HG03439 (cell line): Measurements from ENCODE around the gene BCAS3.
"Not testable (repeated sequence)": the region's sequence is repeated elsewhere in the genome, so short reads cannot be mapped to it uniquely, and the experiment has no call there.

Experiments used
- ATAC-seq: cut with Tn5 transposase; IDR thresholded peaks from one replicate; pipeline ENCODE4 v1.9.1; 2021; ENCODE audit warnings: mild to moderate bottlenecking, moderate library complexity; ENCODE audit not compliant: unreplicated experiment

Gene BCAS3

DNA sequence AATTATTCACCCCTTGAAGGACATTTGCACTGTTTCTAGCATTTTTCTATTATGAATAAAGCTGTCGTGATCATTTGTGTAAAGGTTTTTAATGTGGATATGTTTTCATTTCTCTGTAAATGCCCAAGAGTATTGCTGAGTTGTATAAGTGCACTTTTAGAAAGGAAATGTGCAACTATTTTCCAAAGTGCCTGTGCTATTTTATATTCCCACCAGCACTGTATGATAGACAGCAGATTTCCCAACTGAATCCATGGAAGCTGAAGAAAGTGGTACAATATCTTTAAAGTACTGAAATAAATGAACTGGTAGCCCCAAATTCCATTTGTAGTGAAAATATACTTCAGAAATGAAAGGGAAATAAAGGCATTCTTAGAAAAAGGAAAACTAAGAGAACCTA lies 238.4 kb downstream of the BCAS3 start:
- ATAC-seq, result no peak

DNA sequence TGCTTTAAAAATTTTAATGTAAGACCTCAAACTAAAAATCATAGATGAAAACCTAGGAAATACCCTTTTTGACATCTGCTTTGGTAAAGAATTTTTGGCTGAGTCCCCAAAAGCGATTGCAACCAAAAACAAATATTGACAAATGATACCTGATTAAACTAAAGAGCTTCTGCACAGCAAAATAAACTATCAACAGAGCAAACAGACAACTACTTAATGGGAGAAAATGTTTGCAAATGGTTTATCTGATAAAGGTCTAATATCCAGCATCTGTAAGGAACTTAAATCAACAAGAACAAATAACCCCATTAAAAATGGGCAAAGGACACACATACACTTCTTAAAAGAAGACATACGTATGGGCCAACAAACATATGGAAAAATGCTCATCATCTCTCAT lies 242.5 kb downstream of the BCAS3 start:
- no peak for ATAC-seq

DNA sequence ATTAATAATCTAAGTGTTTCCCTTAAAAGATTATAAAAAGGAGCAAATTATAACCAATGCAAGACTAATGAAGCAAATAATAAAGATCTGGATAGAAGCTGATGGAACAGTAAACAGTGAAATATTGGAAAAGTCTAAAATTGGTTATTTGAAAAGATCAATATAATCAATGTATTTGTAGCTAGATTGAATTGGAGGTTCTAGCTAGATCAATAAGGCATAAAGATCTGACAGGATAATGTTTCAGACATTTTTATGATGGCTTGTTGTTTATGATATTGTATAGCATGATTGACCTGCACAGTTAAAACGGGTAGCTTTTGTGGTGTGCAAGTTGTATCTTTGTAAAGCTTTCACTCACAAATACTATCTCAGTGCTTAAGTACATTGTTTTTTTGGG lies 245.3 kb downstream of the BCAS3 start:
- no peak for ATAC-seq

GRCh38 chr17:60926466-60927183 lies 249.0 kb downstream of the BCAS3 start:
- ATAC-seq, result no peak

DNA sequence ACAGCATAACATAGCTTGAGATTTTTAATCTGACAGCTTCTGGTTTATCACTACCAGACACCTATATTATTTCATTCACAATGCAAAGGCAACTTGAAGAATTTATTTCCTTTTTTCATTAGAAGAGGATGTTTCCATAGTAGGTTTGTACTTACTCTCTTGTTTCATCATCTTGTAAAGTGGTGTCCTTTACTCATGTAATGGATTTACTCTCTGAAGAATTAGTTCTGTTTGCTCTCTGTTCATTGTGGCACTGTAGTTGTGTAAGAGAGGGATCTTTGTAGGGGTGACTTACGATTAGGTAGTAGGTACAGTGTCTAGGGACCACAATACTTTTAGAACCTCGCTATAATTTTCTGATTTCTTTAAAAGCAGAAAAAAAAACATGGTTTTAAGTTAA lies 256.1 kb downstream of the BCAS3 start:
- ATAC-seq, result no peak

- no peak for ATAC-seq
These were observed 257.1 kb downstream of the BCAS3 start for GRCh38 chr17:60934723-60935122.

DNA sequence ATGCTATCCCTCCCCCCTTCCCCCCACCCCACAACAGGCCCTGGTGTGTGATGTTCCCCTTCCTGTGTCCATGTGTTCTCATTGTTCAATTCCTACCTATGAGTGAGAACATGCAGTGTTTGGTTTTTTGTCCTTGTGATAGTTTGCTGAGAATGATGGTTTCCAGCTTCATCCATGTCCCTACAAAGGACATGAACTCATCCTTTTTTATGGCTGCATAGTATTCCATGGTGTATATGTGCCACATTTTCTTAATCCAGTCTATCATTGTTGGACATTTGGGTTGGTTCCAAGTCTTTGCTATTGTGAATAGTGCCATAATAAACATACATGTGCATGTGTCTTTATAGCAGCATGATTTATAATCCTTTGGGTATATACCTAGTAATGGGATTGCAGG lies 258.3 kb downstream of the BCAS3 start:
- not testable (repeated sequence) for ATAC-seq

- ATAC-seq, result no peak
These were observed 261.7 kb downstream of the BCAS3 start for GRCh38 chr17:60939318-60939717.

GRCh38 chr17:60941028-60941427 lies 263.4 kb downstream of the BCAS3 start:
- no peak for ATAC-seq

DNA sequence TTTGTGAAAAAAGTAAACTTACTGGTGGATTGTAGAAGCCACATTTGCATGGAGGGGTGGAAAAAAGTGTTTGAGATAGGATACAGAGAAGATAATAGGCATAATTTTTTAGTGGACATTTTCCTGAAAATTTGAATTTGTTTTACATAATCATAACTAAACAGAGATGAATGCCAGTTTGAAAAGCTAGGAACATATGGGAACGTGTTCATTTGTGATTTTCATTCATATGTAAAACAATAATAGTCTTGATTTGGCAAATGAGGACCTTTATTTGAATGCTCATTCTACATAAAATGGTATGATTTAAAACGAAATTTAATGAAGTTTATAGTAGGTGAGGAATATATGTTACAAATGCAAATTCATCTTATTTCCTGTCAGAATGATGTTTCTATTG lies 263.9 kb downstream of the BCAS3 start:
- ATAC-seq, result no peak

GRCh38 chr17:60944751-60945150 lies 267.1 kb downstream of the BCAS3 start:
- no peak for ATAC-seq

DNA sequence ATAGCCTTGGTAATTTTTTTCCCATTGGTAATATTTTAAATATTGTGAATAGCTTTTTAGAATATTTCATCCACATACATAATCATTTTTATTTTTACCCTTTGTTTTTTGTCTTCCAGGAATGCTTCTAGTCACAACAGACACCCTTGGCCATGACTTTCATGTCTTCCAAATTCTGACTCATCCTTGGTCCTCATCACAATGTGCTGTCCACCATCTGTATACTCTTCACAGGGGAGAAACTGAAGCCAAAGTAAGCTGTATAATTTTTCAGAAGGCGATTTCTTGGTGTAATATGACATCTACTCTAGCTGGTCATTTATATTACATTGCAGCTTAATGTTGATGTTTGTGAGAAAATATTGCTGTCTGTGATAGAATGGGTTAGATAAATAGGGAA lies 269.4 kb downstream of the BCAS3 start:
- ATAC-seq, result no peak

DNA sequence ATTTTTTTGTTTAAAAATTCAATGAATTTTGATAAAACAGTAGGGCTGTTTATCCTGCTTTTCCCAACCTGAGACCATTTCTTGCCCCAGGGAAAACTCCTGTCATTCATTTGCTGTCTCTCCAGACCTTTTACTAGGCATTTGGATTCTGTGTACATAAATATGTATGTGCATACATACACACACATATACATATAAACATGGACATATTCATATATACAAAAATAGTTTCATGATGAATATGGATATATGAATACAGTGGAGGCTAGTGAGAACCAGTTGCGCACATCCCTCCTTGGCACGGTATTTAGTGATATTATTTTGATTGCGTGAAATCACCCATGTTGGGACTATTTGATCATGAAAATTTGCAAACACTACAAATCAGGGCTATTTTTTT lies 269.9 kb downstream of the BCAS3 start:
- ATAC-seq, result no peak

DNA sequence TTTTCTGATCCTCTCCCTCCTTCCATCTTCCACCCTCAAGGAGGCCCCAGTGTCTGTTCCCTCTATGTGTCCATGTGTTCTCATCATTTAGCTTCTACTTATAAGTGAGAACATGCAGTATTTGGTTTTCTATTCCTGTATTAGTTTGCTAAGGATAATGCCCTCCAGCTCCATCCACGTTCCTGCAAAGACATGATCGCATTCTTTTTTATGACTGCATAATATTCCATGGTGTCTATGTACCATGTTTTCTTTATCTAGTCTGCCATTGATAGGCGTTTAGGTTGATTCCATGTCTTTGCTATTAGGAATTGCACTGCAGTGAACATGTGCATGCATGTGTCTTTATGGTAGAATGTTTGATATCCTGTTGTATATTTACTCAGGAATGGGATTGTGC lies 275.1 kb downstream of the BCAS3 start:
- ATAC-seq, result no peak

GRCh38 chr17:60959011-60959410 lies 281.4 kb downstream of the BCAS3 start:
- ATAC-seq, result no peak

DNA sequence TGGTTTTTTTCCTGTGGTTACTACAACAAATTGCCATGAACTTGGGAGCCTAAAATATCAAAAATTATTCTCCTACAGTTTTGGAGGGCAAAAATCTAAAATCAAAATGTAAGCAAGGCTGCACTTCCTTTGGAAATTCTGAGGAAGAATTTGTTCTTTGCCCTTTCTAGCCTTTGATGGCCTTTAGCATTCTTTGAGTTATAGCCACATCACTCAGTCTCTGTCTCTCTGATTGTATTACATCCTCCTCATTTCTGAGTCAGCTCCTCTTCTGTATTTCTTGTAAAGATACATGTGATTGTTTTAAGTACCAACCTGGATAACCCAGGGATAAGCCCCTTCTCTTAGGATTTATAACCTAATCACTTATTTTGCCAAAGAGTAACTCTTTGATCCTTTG lies 282.0 kb downstream of the BCAS3 start:
- no peak for ATAC-seq

GRCh38 chr17:60960398-60961065 lies 282.9 kb downstream of the BCAS3 start:
- ATAC-seq, result no peak

DNA sequence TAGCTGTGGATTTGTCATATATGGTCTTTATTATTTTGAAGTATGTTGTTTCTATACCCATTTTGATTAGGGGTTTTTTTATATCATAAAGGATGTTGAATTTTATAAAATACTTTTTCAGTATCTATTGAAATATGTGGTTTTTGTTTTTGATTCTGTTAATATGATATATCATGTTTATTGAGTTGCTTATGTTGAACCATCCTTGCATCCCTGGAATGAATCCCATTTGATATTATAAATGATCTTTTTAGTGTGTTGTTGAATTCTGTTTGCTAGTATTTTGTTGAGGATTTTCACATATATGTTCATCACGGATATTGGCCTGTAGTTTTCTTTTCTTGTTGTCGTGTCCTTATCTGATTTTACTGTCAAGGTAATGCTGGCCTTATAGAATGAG lies 286.5 kb downstream of the BCAS3 start:
- no peak for ATAC-seq

- no peak for ATAC-seq
These were observed 290.6 kb downstream of the BCAS3 start for GRCh38 chr17:60968266-60968665.

DNA sequence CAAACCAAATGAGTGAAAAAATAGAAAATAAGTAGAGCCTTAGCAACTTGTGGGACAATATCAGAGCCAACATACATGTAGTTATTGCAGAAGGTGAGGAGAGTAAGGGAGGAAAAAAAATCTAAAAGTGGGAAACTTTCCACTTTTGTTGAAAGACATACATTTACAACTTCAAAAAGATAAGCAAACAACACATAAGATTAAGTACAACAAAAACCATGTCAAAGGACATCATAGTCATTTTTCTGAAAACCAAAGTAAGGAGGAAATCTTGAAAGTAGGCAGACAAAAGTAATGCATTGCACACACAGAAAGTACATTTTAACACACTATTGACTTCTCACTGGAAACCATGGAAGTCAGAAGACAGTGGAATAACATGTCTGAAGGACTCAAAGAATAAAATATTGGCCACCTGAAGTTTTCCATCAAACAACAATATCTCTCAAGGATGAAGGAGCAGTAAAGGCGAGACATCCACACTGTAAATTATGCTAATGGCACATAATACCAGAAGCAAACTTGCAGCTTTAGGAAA lies 291.9 kb downstream of the BCAS3 start:
- no peak for ATAC-seq

DNA sequence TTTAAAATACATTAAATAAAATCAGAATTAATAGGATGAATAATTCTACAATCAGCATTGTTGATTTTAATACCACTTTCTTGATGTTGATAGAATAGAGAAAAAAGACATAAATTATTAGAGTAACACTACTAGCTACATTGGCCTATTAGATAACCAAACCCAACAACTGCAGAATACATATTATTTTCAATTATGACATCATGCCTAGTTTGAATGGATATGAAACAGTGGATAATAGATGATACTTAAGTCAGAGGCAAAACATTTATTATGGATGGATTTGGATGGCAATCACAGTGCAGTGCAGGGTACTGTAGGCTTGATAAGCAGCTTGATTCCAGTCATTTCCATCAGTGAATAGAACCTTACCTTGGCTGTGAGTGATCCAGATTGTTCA lies 293.1 kb downstream of the BCAS3 start:
- no peak for ATAC-seq
